ENCODE measurements around the gene RAPGEF5. TPM values are rescaled to one million over a fixed set of nuclear protein-coding genes. Genes with fewer than 3 reads are reported as not detected.
"Not testable (repeated sequence)": the region's sequence is repeated elsewhere in the genome, so short reads cannot be mapped to it uniquely, and the experiment has no call there.

RAPGEF5 gene
- total and polyA plus RNA-seq, 2 experiments from 2014 or later, result 0.21 TPM; not detected in 1

GRCh38 chr7:22108151-22108845 is 248.7 kb downstream of the RAPGEF5 start:
- no peaks in the 10 kb centered on the region for H3K9me3 ChIP-seq (ENCODE audit: low read depth)
- no peak overlapping the region for H3K27ac ChIP-seq
- DNase-seq (ENCODE audit: low read depth in 1 of 2, low spot score in 1 of 2), result no peak
- no peaks in the 10 kb centered on the region for H3K36me3 ChIP-seq
- TF ChIP-seq, protein P1, sequence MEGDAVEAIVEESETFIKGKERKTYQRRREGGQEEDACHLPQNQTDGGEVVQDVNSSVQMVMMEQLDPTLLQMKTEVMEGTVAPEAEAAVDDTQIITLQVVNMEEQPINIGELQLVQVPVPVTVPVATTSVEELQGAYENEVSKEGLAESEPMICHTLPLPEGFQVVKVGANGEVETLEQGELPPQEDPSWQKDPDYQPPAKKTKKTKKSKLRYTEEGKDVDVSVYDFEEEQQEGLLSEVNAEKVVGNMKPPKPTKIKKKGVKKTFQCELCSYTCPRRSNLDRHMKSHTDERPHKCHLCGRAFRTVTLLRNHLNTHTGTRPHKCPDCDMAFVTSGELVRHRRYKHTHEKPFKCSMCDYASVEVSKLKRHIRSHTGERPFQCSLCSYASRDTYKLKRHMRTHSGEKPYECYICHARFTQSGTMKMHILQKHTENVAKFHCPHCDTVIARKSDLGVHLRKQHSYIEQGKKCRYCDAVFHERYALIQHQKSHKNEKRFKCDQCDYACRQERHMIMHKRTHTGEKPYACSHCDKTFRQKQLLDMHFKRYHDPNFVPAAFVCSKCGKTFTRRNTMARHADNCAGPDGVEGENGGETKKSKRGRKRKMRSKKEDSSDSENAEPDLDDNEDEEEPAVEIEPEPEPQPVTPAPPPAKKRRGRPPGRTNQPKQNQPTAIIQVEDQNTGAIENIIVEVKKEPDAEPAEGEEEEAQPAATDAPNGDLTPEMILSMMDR (IDR thresholded peaks at IDR 0.05; ENCODE audit: low read depth, low read length), result no peak
- H3K27me3 ChIP-seq, result no peaks in the 10 kb centered on the region
- H3K4me1 ChIP-seq (ENCODE audit: low read depth), result no peaks in the 10 kb centered on the region
- H3K4me3 ChIP-seq, result no peak overlapping the region

DNA sequence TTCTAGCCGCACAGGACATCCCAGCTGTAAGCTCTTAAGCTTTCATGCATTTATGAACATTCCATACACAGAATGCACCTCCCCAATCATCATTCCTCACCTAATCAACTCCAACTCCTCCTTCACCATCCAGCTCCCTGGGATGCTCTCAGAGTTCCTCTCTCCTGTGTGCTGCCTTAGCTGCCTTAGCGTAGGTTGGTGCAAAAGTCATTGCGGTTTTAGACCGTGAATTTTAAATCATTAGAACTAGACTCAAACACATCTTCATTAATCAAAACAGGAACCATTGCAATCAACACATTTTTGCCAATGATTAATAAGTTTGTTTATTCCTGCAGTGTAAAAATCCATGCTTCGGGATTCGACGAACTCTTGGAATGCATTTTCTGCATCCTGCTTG is 251.4 kb downstream of the RAPGEF5 start:
- DNase-seq (ENCODE audit: low read depth in 1 of 2, low spot score in 1 of 2), result no peak
- no peaks in the 10 kb centered on the region for H3K4me1 ChIP-seq (ENCODE audit: low read depth)
- no peaks in the 10 kb centered on the region for H3K36me3 ChIP-seq
- H3K4me3 ChIP-seq, result no peak overlapping the region
- H3K27me3 ChIP-seq, result no peaks in the 10 kb centered on the region
- TF ChIP-seq, protein P1 (IDR thresholded peaks at IDR 0.05; ENCODE audit: low read depth, low read length), result no peak
- no peaks in the 10 kb centered on the region for H3K9me3 ChIP-seq (ENCODE audit: low read depth)
- no peak overlapping the region for H3K27ac ChIP-seq

GRCh38 chr7:22094413-22095342 is 262.3 kb downstream of the RAPGEF5 start:
- H3K27me3 ChIP-seq, result no peaks in the 10 kb centered on the region
- H3K9me3 ChIP-seq (ENCODE audit: low read depth), result no peaks in the 10 kb centered on the region
- no peak overlapping the region for H3K27ac ChIP-seq
- no peaks in the 10 kb centered on the region for H3K4me1 ChIP-seq (ENCODE audit: low read depth)
- TF ChIP-seq, protein P1 (IDR thresholded peaks at IDR 0.05; ENCODE audit: low read depth, low read length), result no peak
- DNase-seq (ENCODE audit: low read depth in 1 of 2, low spot score in 1 of 2), result peak in 1 of 2 donors; percentile 17
- no peak overlapping the region for H3K4me3 ChIP-seq
- H3K36me3 ChIP-seq, result no peaks in the 10 kb centered on the region

GRCh38 chr7:22093936-22094335 is 263.0 kb downstream of the RAPGEF5 start:
- H3K9me3 ChIP-seq (ENCODE audit: low read depth), result no peaks in the 10 kb centered on the region
- no peaks in the 10 kb centered on the region for H3K27me3 ChIP-seq
- TF ChIP-seq, protein P1 (IDR thresholded peaks at IDR 0.05; ENCODE audit: low read depth, low read length), result no peak
- no peaks in the 10 kb centered on the region for H3K36me3 ChIP-seq
- H3K27ac ChIP-seq, result no peak overlapping the region
- no peak for DNase-seq (ENCODE audit: low read depth in 1 of 2, low spot score in 1 of 2)
- H3K4me3 ChIP-seq, result no peak overlapping the region
- no peaks in the 10 kb centered on the region for H3K4me1 ChIP-seq (ENCODE audit: low read depth)

DNA sequence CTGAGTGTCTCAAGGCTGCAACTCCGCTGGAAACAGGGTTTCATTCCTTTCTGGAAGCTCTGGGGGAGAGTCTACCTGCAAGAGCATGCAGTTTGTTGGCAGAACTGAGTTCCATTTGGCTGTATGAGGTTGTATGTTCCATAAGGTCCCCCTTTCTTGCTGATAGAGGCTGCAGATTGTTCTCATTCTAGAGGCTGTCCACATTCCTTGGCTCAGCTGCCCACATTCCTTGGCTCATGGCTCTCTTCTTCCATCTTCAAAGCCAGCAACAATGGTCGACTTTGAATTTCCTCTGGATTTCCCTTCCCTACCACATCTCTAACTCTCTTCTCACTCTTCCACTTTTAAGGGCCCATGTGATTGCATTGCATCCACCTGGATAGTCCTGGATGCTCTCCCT is 264.0 kb downstream of the RAPGEF5 start:
- Histone ChIP-seq H3K27me3 (no peaks in the 10 kb centered on the region), H3K4me1 (ENCODE audit: low read depth) (no peaks in the 10 kb centered on the region), H3K27ac (no peak overlapping the region), H3K9me3 (ENCODE audit: low read depth) (no peaks in the 10 kb centered on the region), H3K36me3 (no peaks in the 10 kb centered on the region), H3K4me3 (no peak overlapping the region)
- TF ChIP-seq, protein P1 (IDR thresholded peaks at IDR 0.05; ENCODE audit: low read depth, low read length), result no peak
- peak in 1 of 2 donors; percentile 76 for DNase-seq (ENCODE audit: low read depth in 1 of 2, low spot score in 1 of 2)

DNA sequence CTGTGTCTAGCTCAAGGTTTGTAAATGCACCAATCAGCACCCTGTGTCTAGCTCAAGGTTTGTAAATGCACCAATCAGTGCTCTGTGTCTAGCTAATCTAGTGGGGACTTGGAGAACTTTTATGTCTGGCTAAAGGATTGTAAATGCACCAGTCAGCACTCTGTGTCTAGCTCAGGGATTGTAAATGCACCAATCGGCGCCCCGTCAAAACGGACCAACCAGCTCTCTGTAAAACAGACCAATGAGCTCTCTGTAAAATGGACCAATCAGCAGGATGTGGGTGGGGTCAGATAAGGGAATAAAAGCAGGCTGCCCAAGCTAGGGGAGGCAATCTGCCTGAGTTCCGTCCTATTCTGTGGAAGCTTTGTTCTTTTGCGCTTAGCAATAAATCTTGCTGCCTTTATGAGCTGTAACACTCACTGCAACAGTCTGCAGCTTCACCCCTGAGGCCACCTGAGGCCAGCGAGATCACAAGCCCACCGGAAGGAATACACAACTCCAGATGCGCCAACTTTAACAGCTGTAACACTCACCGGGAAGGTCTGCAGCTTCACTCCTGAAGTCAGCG is 265.9 kb downstream of the RAPGEF5 start:
- H3K27me3 ChIP-seq; H3K4me1 ChIP-seq (ENCODE audit: low read depth); H3K9me3 ChIP-seq (ENCODE audit: low read depth); H3K27ac ChIP-seq; DNase-seq (ENCODE audit: low read depth in 1 of 2, low spot score in 1 of 2); H3K36me3 ChIP-seq; H3K4me3 ChIP-seq: not testable (repeated sequence)

All from cardiac muscle cell (in vitro differentiated cells and primary cell).